ENCODE measurements around the gene TTC39B.

TTC39B gene

DNA sequence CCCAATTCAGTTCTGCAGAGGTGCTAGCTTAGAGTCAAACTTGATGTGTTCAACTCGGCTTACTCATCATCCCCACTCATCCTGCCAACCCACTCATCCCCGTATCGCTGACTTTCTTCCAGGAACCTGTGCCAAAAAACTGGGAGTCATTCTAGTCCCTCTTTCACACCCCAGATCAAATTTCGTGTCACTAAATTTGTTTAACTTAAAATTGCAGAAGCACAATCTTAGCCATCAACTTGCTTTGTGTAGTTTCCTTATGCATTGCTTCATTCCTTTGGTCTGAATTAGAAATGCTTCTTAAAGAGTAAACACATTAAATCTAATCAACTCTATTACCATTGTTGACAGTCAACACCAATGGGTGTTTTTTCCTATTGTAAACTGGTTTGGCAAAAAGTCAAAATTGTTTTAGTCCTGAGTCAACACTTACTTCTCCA, 162.4 kb downstream of the TTC39B start:
- H3K27me3 ChIP-seq: no peaks in the 10 kb centered on the region
- DNase-seq: no peak
- no peaks in the 10 kb centered on the region for H3K9me3 ChIP-seq
- no peak overlapping the region for H3K4me3 ChIP-seq (ENCODE audit: low read depth, low read length)
- TF ChIP-seq, protein P1, sequence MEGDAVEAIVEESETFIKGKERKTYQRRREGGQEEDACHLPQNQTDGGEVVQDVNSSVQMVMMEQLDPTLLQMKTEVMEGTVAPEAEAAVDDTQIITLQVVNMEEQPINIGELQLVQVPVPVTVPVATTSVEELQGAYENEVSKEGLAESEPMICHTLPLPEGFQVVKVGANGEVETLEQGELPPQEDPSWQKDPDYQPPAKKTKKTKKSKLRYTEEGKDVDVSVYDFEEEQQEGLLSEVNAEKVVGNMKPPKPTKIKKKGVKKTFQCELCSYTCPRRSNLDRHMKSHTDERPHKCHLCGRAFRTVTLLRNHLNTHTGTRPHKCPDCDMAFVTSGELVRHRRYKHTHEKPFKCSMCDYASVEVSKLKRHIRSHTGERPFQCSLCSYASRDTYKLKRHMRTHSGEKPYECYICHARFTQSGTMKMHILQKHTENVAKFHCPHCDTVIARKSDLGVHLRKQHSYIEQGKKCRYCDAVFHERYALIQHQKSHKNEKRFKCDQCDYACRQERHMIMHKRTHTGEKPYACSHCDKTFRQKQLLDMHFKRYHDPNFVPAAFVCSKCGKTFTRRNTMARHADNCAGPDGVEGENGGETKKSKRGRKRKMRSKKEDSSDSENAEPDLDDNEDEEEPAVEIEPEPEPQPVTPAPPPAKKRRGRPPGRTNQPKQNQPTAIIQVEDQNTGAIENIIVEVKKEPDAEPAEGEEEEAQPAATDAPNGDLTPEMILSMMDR (IDR thresholded peaks at IDR 0.05; ENCODE audit: low read depth, low read length): no peak
- no peaks in the 10 kb centered on the region for H3K36me3 ChIP-seq
- no peaks in the 10 kb centered on the region for H3K4me1 ChIP-seq

DNA sequence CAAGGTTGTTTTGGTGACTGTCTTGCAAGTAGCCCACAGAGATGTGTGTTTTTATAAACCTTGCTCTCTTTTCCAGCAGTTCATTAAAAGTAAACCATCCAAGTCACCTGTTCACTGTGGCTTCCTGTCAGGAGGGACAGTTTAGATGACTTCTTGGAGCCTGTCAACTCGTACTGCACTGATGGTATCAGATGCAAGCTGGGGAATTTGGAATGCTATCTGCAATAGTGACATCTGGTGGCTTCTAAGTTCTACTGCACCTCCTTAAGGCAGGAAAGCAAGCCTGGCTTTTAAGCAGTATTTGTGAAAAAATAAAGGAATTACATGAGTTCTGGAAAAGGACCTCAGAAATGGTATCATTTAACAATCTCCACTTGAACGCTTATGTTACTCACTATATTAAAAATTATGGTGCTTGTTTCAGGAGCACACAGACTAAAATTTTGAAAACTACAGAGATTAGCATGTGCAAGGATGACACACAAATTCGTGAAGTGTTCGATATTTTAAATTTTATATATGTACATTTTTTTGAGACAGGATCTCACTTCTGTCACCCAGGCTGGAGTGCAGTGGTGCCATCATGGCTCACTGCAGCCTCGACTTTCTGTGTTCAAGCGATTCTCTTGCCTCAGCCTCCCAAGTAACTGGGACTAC, 164.0 kb downstream of the TTC39B start:
- H3K4me3 ChIP-seq (ENCODE audit: low read depth, low read length): no peak overlapping the region
- H3K9me3 ChIP-seq: no peaks in the 10 kb centered on the region
- H3K4me1 ChIP-seq: no peaks in the 10 kb centered on the region
- DNase-seq: peak; percentile 28
- TF ChIP-seq, protein P1 (IDR thresholded peaks at IDR 0.05; ENCODE audit: low read depth, low read length): peak; percentile 91
- no peaks in the 10 kb centered on the region for H3K27me3 ChIP-seq
- H3K36me3 ChIP-seq: no peaks in the 10 kb centered on the region

DNA sequence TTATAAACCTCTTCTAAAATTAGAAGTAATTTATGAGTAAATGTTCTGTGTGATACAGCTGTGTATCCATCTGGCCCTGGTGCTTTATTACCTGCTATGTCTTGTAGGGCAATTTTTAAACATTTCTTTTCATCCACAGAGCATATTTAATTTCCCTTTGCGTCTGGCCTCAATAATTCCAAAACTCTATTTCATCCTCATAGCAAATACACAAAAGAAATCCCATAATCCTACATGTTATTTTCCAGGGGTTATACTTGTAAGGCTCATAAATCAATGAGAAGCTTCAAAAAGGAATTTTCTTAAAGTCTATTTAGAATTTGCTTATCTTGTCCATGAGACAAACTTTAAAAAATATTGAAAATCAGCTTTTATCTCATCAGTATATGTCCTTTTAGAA, 167.0 kb downstream of the TTC39B start:
- no peaks in the 10 kb centered on the region for H3K9me3 ChIP-seq
- H3K36me3 ChIP-seq: no peaks in the 10 kb centered on the region
- H3K4me3 ChIP-seq (ENCODE audit: low read depth, low read length): no peak overlapping the region
- no peak for DNase-seq
- no peaks in the 10 kb centered on the region for H3K27me3 ChIP-seq
- no peaks in the 10 kb centered on the region for H3K4me1 ChIP-seq
- TF ChIP-seq, protein P1 (IDR thresholded peaks at IDR 0.05; ENCODE audit: low read depth, low read length): no peak

GRCh38 chr9:15139469-15139868, 167.5 kb downstream of the TTC39B start:
- no peaks in the 10 kb centered on the region for H3K36me3 ChIP-seq
- DNase-seq: no peak
- H3K9me3 ChIP-seq: no peaks in the 10 kb centered on the region
- H3K4me1 ChIP-seq: no peaks in the 10 kb centered on the region
- no peak overlapping the region for H3K4me3 ChIP-seq (ENCODE audit: low read depth, low read length)
- TF ChIP-seq, protein P1 (IDR thresholded peaks at IDR 0.05; ENCODE audit: low read depth, low read length): no peak
- no peaks in the 10 kb centered on the region for H3K27me3 ChIP-seq

DNA sequence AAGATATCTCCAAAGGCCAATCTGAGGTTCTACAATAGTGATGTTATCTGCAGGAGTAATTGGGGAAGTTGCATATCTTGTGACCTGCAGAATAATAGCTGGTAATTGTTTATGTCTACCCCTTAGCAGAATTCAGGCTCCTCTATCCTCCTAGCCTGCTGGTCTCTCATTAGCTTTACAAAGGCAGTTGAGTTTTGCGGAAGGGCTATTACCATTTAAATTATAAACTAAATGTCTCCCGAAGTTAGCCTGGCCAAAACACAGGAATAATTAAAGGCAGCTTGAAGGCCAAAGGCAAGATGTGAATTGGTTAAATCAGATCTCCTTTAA, 168.7 kb downstream of the TTC39B start:
- Histone ChIP-seq H3K4me3 (ENCODE audit: low read depth, low read length) (no peak overlapping the region), H3K27me3 (no peaks in the 10 kb centered on the region), H3K36me3 (no peaks in the 10 kb centered on the region), H3K4me1 (no peaks in the 10 kb centered on the region), H3K9me3 (no peaks in the 10 kb centered on the region)
- TF ChIP-seq, protein P1 (IDR thresholded peaks at IDR 0.05; ENCODE audit: low read depth, low read length): no peak
- DNase-seq: no peak

DNA sequence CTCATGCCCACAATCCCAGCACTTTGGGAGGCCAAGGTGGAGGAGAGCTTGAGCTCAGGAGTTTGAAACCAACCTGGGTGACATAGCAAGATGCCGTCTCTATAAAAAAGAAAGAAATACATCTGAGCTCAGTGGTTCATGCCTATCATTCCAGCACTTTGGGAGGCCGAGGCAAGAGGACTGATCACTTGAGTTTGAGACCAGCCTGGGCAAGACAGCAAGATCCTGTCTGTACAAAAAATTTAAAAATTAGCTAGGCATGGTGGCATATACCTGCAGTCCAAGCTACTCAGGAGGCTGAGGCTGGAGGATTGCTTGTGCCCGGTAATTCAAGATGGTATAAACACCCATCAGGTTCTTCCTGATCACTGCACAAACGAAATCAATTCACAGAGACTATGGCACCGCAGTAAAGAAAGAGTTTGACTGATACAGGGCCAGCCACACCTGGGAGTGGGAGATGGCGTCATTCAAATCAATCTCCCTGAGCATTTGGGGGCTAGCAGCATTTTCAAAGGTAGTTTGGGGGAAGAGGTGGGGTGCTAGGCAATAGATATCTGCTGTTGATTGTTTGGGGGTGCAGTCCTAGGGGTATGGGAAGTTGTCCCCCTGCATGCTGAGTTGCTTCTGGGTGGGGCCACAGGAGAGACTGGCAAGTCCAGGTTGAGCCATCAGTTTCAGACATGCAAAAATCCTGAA, 169.2 kb downstream of the TTC39B start:
- Histone ChIP-seq H3K36me3 (no peaks in the 10 kb centered on the region), H3K9me3 (no peaks in the 10 kb centered on the region), H3K27me3 (no peaks in the 10 kb centered on the region), H3K4me1 (no peaks in the 10 kb centered on the region), H3K4me3 (ENCODE audit: low read depth, low read length) (no peak overlapping the region)
- DNase-seq: no peak
- TF ChIP-seq, protein P1 (IDR thresholded peaks at IDR 0.05; ENCODE audit: low read depth, low read length): no peak

Data from BE2C (cell line).